Measurements from ENCODE around the gene INSR.

The INSR gene

GRCh38 chr19:7293762-7294557 lies at the start of gene INSR:
INSR (minus strand) TSS chr19:7294414; CDS start chr19:7293891, 523 bp downstream.
- H3K9ac ChIP-seq (ENCODE audit: low read length) = peak within 1 kb of the TSS; percentile 38
- peak within 1 kb of the TSS; percentile 81 for H3K27ac ChIP-seq (ENCODE audit: low read depth, low read length)
- H3K4me3 ChIP-seq (ENCODE audit: low read length) = peak within 1 kb of the TSS; percentile 75
- no peaks in the 10 kb centered on the region for H3K27me3 ChIP-seq (ENCODE audit: control insufficient read depth, insufficient read depth, low read length)
- no peaks in the 10 kb centered on the region for H3K36me3 ChIP-seq (ENCODE audit: control insufficient read depth, insufficient read depth, low read length)
- peaks cover 9% of the 10 kb centered on the region for H3K4me1 ChIP-seq (ENCODE audit: control insufficient read depth, insufficient read depth, low read length)

GRCh38 chr19:7342143-7342542 lies 47.9 kb upstream of the INSR start:
- no peaks in the 10 kb centered on the region for H3K4me1 ChIP-seq (ENCODE audit: control insufficient read depth, insufficient read depth, low read length)
- H3K27ac ChIP-seq (ENCODE audit: low read depth, low read length) = no peak overlapping the region
- H3K4me3 ChIP-seq (ENCODE audit: low read length) = no peak overlapping the region
- no peak overlapping the region for H3K9ac ChIP-seq (ENCODE audit: low read length)
- H3K27me3 ChIP-seq (ENCODE audit: control insufficient read depth, insufficient read depth, low read length) = no peaks in the 10 kb centered on the region
- H3K36me3 ChIP-seq (ENCODE audit: control insufficient read depth, insufficient read depth, low read length) = no peaks in the 10 kb centered on the region

GRCh38 chr19:7340959-7341837 lies 47.0 kb upstream of the INSR start:
- Histone ChIP-seq H3K27ac (ENCODE audit: low read depth, low read length) (no peak overlapping the region), H3K9ac (ENCODE audit: low read length) (no peak overlapping the region), H3K27me3 (ENCODE audit: control insufficient read depth, insufficient read depth, low read length) (no peaks in the 10 kb centered on the region), H3K36me3 (ENCODE audit: control insufficient read depth, insufficient read depth, low read length) (no peaks in the 10 kb centered on the region), H3K4me1 (ENCODE audit: control insufficient read depth, insufficient read depth, low read length) (no peaks in the 10 kb centered on the region), H3K4me3 (ENCODE audit: low read length) (no peak overlapping the region)

GRCh38 chr19:7337380-7338194 lies 43.4 kb upstream of the INSR start:
- Histone ChIP-seq H3K4me3 (ENCODE audit: low read length) (no peak overlapping the region), H3K27ac (ENCODE audit: low read depth, low read length) (no peak overlapping the region), H3K27me3 (ENCODE audit: control insufficient read depth, insufficient read depth, low read length) (no peaks in the 10 kb centered on the region), H3K36me3 (ENCODE audit: control insufficient read depth, insufficient read depth, low read length) (no peaks in the 10 kb centered on the region), H3K4me1 (ENCODE audit: control insufficient read depth, insufficient read depth, low read length) (no peaks in the 10 kb centered on the region), H3K9ac (ENCODE audit: low read length) (no peak overlapping the region)

- H3K36me3 ChIP-seq (ENCODE audit: control insufficient read depth, insufficient read depth, low read length) = no peaks in the 10 kb centered on the region
- H3K27me3 ChIP-seq (ENCODE audit: control insufficient read depth, insufficient read depth, low read length) = no peaks in the 10 kb centered on the region
- H3K9ac ChIP-seq (ENCODE audit: low read length) = no peak overlapping the region
- H3K27ac ChIP-seq (ENCODE audit: low read depth, low read length) = no peak overlapping the region
- H3K4me1 ChIP-seq (ENCODE audit: control insufficient read depth, insufficient read depth, low read length) = no peaks in the 10 kb centered on the region
- no peak overlapping the region for H3K4me3 ChIP-seq (ENCODE audit: low read length)
These were observed 42.2 kb upstream of the INSR start for GRCh38 chr19:7336321-7336973.

GRCh38 chr19:7333198-7334118 lies 39.2 kb upstream of the INSR start:
- Histone ChIP-seq H3K9ac (ENCODE audit: low read length) (no peak overlapping the region), H3K27ac (ENCODE audit: low read depth, low read length) (no peak overlapping the region), H3K4me1 (ENCODE audit: control insufficient read depth, insufficient read depth, low read length) (no peaks in the 10 kb centered on the region), H3K4me3 (ENCODE audit: low read length) (no peak overlapping the region), H3K27me3 (ENCODE audit: control insufficient read depth, insufficient read depth, low read length) (no peaks in the 10 kb centered on the region), H3K36me3 (ENCODE audit: control insufficient read depth, insufficient read depth, low read length) (no peaks in the 10 kb centered on the region)

GRCh38 chr19:7331446-7331845 lies 37.2 kb upstream of the INSR start:
- no peaks in the 10 kb centered on the region for H3K27me3 ChIP-seq (ENCODE audit: control insufficient read depth, insufficient read depth, low read length)
- H3K4me3 ChIP-seq (ENCODE audit: low read length) = no peak overlapping the region
- H3K9ac ChIP-seq (ENCODE audit: low read length) = no peak overlapping the region
- H3K4me1 ChIP-seq (ENCODE audit: control insufficient read depth, insufficient read depth, low read length) = no peaks in the 10 kb centered on the region
- no peak overlapping the region for H3K27ac ChIP-seq (ENCODE audit: low read depth, low read length)
- no peaks in the 10 kb centered on the region for H3K36me3 ChIP-seq (ENCODE audit: control insufficient read depth, insufficient read depth, low read length)

- no peaks in the 10 kb centered on the region for H3K36me3 ChIP-seq (ENCODE audit: control insufficient read depth, insufficient read depth, low read length)
- H3K4me3 ChIP-seq (ENCODE audit: low read length) = no peak overlapping the region
- no peak overlapping the region for H3K27ac ChIP-seq (ENCODE audit: low read depth, low read length)
- no peaks in the 10 kb centered on the region for H3K27me3 ChIP-seq (ENCODE audit: control insufficient read depth, insufficient read depth, low read length)
- H3K4me1 ChIP-seq (ENCODE audit: control insufficient read depth, insufficient read depth, low read length) = no peaks in the 10 kb centered on the region
- no peak overlapping the region for H3K9ac ChIP-seq (ENCODE audit: low read length)
These were observed 34.4 kb upstream of the INSR start for GRCh38 chr19:7328647-7329046.

GRCh38 chr19:7327802-7328201 lies 33.6 kb upstream of the INSR start:
- no peaks in the 10 kb centered on the region for H3K27me3 ChIP-seq (ENCODE audit: control insufficient read depth, insufficient read depth, low read length)
- no peaks in the 10 kb centered on the region for H3K36me3 ChIP-seq (ENCODE audit: control insufficient read depth, insufficient read depth, low read length)
- H3K4me1 ChIP-seq (ENCODE audit: control insufficient read depth, insufficient read depth, low read length) = no peaks in the 10 kb centered on the region
- H3K9ac ChIP-seq (ENCODE audit: low read length) = no peak overlapping the region
- H3K4me3 ChIP-seq (ENCODE audit: low read length) = no peak overlapping the region
- no peak overlapping the region for H3K27ac ChIP-seq (ENCODE audit: low read depth, low read length)

GRCh38 chr19:7326105-7326877 lies 32.1 kb upstream of the INSR start:
- Histone ChIP-seq H3K4me1 (ENCODE audit: control insufficient read depth, insufficient read depth, low read length) (no peaks in the 10 kb centered on the region), H3K27ac (ENCODE audit: low read depth, low read length) (no peak overlapping the region), H3K36me3 (ENCODE audit: control insufficient read depth, insufficient read depth, low read length) (no peaks in the 10 kb centered on the region), H3K9ac (ENCODE audit: low read length) (no peak overlapping the region), H3K4me3 (ENCODE audit: low read length) (no peak overlapping the region), H3K27me3 (ENCODE audit: control insufficient read depth, insufficient read depth, low read length) (no peaks in the 10 kb centered on the region)
